Endothelial cell of umbilical vein (primary cell): ENCODE data around the gene FAM3A. TPM values are rescaled to one million over a fixed set of nuclear protein-coding genes. Genes with fewer than 3 reads are reported as not detected.

Source experiments
- BruUV-seq: library from RNA; stranded (reverse); fragments of 400-500 nt; replicated peaks from 2 replicates; lab custom pipeline; 2021; lab: Mats Ljungman, UMichigan
- CTCF ChIA-PET: fragments of 300-600, 350-600 bp; sonication (Branson Sonifier 250); formaldehyde crosslinking; loops from one replicate; lab custom pipeline; 2021; ENCODE audit warnings: antibody characterized with exemption, inconsistent platforms; lab: Charles Lee
- POLR2A ChIA-PET: fragments of 300-600, 350-600 bp; sonication (Branson Sonifier 250); formaldehyde crosslinking; loops from one replicate; lab custom pipeline; 2021; ENCODE audit warnings: antibody characterized with exemption, inconsistent platforms; lab: Charles Lee
- DNase-seq: peaks from one replicate; pipeline ENCODE4 v3.0.0-alpha.2; 2011; ENCODE audit warnings: low read depth, low spot score
- FAIRE-seq: peaks from 2 replicates; lab custom pipeline; 2011; peaks lifted over from hg19 to GRCh38; lab: Jason Lieb, UNC
- H2AFZ ChIP-seq: 2 replicates; pipeline ENCODE4 v1.6.0; 2012; ENCODE audit warnings: low read depth, low read length, control low read depth, inconsistent platforms
- H3K27ac ChIP-seq: 2 replicates; pipeline ENCODE4 v1.5.1; 2011; ENCODE audit warnings: low read depth, mild to moderate bottlenecking, control low read depth, low read length, moderate library complexity; ENCODE audit not compliant: insufficient read depth
- H3K27me3 ChIP-seq, 2 experiments: 2 replicates each; pipeline versions ENCODE4 v1.6.0 to v1.6.1; 2011; ENCODE audit warnings: low read length in 2 of 2, mixed read lengths in 1 of 2; ENCODE audit not compliant: control insufficient read depth in 2 of 2, insufficient read depth in 2 of 2
- H3K36me3 ChIP-seq, 2 experiments: 2 replicates in 1 of 2; 3 replicates in 1 of 2; pipeline ENCODE4 v1.5.1; 2011; ENCODE audit warnings: low read length in 2 of 2, mild to moderate bottlenecking in 1 of 2, moderate library complexity in 1 of 2; ENCODE audit not compliant: control insufficient read depth in 2 of 2, insufficient read depth in 2 of 2; ENCODE audit errors: extremely low read depth in 1 of 2
- H3K4me1 ChIP-seq: 3 replicates; pipeline ENCODE4 v1.5.1; 2011; ENCODE audit warnings: mild to moderate bottlenecking, low read length; ENCODE audit not compliant: control insufficient read depth, insufficient read depth; ENCODE audit errors: extremely low read depth
- H3K4me2 ChIP-seq: 2 replicates; pipeline ENCODE4 v1.6.1; 2011; ENCODE audit warnings: low read length, control low read depth, mixed read lengths; ENCODE audit not compliant: insufficient read depth
- H3K4me3 ChIP-seq, 3 experiments: fragments of 200-600 bp in 1 of 3; sonication (generic), shearing (Covaris generic) in 1 of 3; replicated peaks in 1 of 3; 2 replicates each; pipeline ENCODE4 v1.5.1; 2011 to 2016; ENCODE audit warnings: control low read depth in 3 of 3, low read length in 3 of 3, mild to moderate bottlenecking in 2 of 3, inconsistent platforms in 1 of 3, low read depth in 1 of 3, moderate library complexity in 1 of 3; ENCODE audit not compliant: insufficient read depth in 1 of 3
- H3K79me2 ChIP-seq: 2 replicates; pipeline ENCODE4 v1.6.0; 2012; ENCODE audit warnings: low read length, inconsistent platforms; ENCODE audit not compliant: control insufficient read depth, insufficient read depth
- H3K9ac ChIP-seq: replicated peaks from 2 replicates; pipeline ENCODE3; 2011; ENCODE audit warnings: low read length, control low read depth; ENCODE audit not compliant: insufficient read depth; ENCODE audit errors: extremely low read depth
- H3K9me1 ChIP-seq: replicated peaks from 3 replicates; pipeline ENCODE4 v1.6.0; 2011; ENCODE audit warnings: mild to moderate bottlenecking, low read length; ENCODE audit not compliant: control insufficient read depth, insufficient read depth; ENCODE audit errors: extremely low read depth
- H3K9me3 ChIP-seq: replicated peaks from 2 replicates; pipeline ENCODE4 v1.5.1; 2012; ENCODE audit warnings: low read length, inconsistent platforms; ENCODE audit not compliant: control insufficient read depth, insufficient read depth
- H4K20me1 ChIP-seq: replicated peaks from 2 replicates; pipeline ENCODE3; 2011; ENCODE audit warnings: mild to moderate bottlenecking, low read length; ENCODE audit not compliant: control insufficient read depth, insufficient read depth; ENCODE audit errors: extremely low read depth
- EZH2 ChIP-seq: IDR thresholded peaks from 2 replicates; pipeline ENCODE4 v1.6.1; 2012; ENCODE audit warnings: borderline replicate concordance, low read depth, mild to moderate bottlenecking, moderate library complexity, low read length, inconsistent platforms; ENCODE audit not compliant: severe bottlenecking
- GATA2 ChIP-seq: IDR thresholded peaks from 2 replicates; pipeline ENCODE4 v1.7.0; 2011; ENCODE audit warnings: low read depth, mild to moderate bottlenecking, moderate library complexity, mixed read lengths, low read length; ENCODE audit not compliant: insufficient read length, insufficient read depth
- JUN ChIP-seq: IDR thresholded peaks from 2 replicates; pipeline ENCODE4 v1.6.1; 2011; ENCODE audit warnings: borderline replicate concordance, low read depth; ENCODE audit not compliant: insufficient read length, insufficient read depth
- MYC ChIP-seq: IDR thresholded peaks from one replicate; pipeline ENCODE4 v1.6.1; 2011; ENCODE audit warnings: mild to moderate bottlenecking, low read depth, low read length
- POLR2A ChIP-seq: IDR thresholded peaks from 2 replicates; pipeline ENCODE4 v1.6.1; 2012; ENCODE audit warnings: low read depth, mild to moderate bottlenecking, control low read depth, low read length
- POLR2AphosphoS5 ChIP-seq: IDR thresholded peaks from 2 replicates; pipeline ENCODE4 v1.6.1; 2012; ENCODE audit warnings: low read depth, mild to moderate bottlenecking, control low read depth, low read length, moderate library complexity; ENCODE audit not compliant: insufficient read depth
- dilution Hi-C: fragments of 300-500 bp; cut with MboI; formaldehyde crosslinking; loops from one replicate; pipeline ENCODE4 v1.15.0; 2019; ENCODE audit warnings: low sequenced_read_pairs; ENCODE audit not compliant: extremely low pct_ligation_motif_present
- intact Hi-C: fragments of 100-400 bp; cut with micrococcal nuclease; formaldehyde crosslinking; loops from one replicate; pipeline ENCODE4 v1.10.0; 2022
- polyA plus RNA-seq, 4 experiments: library from polyadenylated mRNA; depleted of rRNA in 3 of 4; stranded (reverse) in 3 of 4; unstranded in 1 of 4; fragments of >200 nt; gene quantifications; 2 replicates each; pipeline versions ENCODE4 v1.2.1 to v1.2.3, GENCODE V29; 2011 to 2012; ENCODE audit warnings: missing spikeins in 1 of 4
- total RNA-seq: library from RNA; stranded (reverse); gene quantifications from 2 replicates; pipeline ENCODE4 v1.2.3, GENCODE V29; 2021
- TF ChIP-seq, protein P1 (sequence below): IDR thresholded peaks from 2 replicates; pipeline ENCODE4 v1.6.1; 2011; ENCODE audit not compliant: insufficient read depth, insufficient read length
- TF ChIP-seq, protein P2 (sequence below), 2 donors: IDR thresholded peaks; 1 replicate in 1 of 2; 2 replicates in 1 of 2; pipeline ENCODE4 v1.5.1; 2011; ENCODE audit warnings: low read length in 2 of 2, mild to moderate bottlenecking in 2 of 2, moderate library complexity in 2 of 2, control low read depth in 1 of 2, inconsistent platforms in 1 of 2, low read depth in 1 of 2; ENCODE audit not compliant: insufficient read depth in 1 of 2; ENCODE audit errors: extremely low read depth in 1 of 2

The FAM3A gene
- total and polyA plus RNA-seq, 2 donors (not counting 3 experiments of a cell fraction or from before 2014, with no cell fraction given) = 32.0 to 42.9 TPM

DNA sequence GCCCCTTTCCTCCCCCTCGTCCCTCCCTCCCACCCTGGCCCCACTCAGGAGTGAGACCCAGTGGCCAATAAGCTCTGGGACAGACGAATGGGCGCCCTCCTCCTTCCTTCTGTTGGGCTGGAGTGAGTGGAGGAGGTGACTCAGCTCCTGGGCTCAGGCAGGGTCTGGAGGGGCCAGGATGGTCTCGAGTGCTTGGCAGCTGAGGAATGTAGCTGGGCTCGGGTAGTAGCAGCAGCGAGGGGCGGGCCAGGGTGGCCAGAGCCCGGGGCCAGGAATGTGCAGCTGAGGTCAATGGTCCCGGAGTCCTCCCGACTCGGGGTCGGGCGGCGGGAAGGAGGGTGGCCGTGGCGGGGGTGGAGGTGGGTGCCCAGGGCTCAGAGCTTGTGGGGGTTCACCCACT lies 15.6 kb upstream of the FAM3A start:
- H3K27me3 ChIP-seq = no peaks in the 10 kb centered on the region
- dilution Hi-C loops (no loop called here), intact Hi-C loops (no loop called here)
- TF ChIP-seq, protein P1, sequence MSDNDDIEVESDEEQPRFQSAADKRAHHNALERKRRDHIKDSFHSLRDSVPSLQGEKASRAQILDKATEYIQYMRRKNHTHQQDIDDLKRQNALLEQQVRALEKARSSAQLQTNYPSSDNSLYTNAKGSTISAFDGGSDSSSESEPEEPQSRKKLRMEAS = no peak
- no peaks in the 10 kb centered on the region for H3K9me1 ChIP-seq
- no peaks in the 10 kb centered on the region for H4K20me1 ChIP-seq
- no peaks in the 10 kb centered on the region for H3K79me2 ChIP-seq
- DNase-seq = no peak
- no peak overlapping the region for H3K27ac ChIP-seq
- H3K4me1 ChIP-seq = peaks cover 4% of the 10 kb centered on the region
- TSS peak; percentile 34 for BruUV-seq
- ChIA-PET POLR2A (no interaction called here), CTCF (interaction anchor here (1.6 to 4.2 kb wide), 2 partner anchors 148 to 158 kb away, joined by 4 to 24 read pairs; partner anchors contain the start of gene FLNA)
- no peak overlapping the region for H2AFZ ChIP-seq
- no peak for FAIRE-seq
- no peak overlapping the region for H3K4me3 ChIP-seq
- peaks cover 5 to 17% of the 10 kb centered on the region in 2 experiments for H3K36me3 ChIP-seq
- H3K4me2 ChIP-seq = no peak overlapping the region
- H3K9me3 ChIP-seq = no peaks in the 10 kb centered on the region
- no peak overlapping the region for H3K9ac ChIP-seq

DNA sequence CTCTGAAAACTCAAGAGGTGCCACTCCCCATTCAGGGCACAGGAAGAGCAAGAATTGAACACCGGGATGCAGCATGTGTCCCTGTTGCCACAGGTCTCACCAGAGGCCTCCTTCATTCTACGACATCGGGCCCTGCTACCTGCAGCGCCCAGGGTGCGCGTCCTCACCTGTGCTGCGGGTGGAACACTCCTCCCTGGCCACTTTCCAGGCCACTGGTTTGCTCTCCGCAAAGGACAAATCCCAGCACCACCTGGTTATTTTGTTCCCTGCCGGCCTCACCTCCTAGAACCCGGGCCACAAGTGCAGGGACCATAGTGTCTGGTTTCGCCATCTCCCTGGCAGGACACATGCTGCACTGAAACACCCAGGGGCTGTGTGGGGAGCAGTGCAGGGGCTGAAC lies 14.3 kb upstream of the FAM3A start:
- Histone ChIP-seq H3K4me1 (peaks cover 4% of the 10 kb centered on the region), H3K9ac (no peak overlapping the region), H3K27ac (no peak overlapping the region), H2AFZ (no peak overlapping the region), H3K79me2 (no peaks in the 10 kb centered on the region), H3K9me1 (no peaks in the 10 kb centered on the region), H4K20me1 (no peaks in the 10 kb centered on the region), H3K4me3 (no peak overlapping the region), H3K9me3 (no peaks in the 10 kb centered on the region), H3K36me3 (peaks cover 5 to 17% of the 10 kb centered on the region in 2 experiments), H3K27me3 (no peaks in the 10 kb centered on the region), H3K4me2 (no peak overlapping the region)
- ChIA-PET POLR2A (no interaction called here), CTCF (no interaction called here)
- BruUV-seq = no TSS peak
- DNase-seq = no peak
- FAIRE-seq = no peak
- dilution Hi-C loops (no loop called here), intact Hi-C loops (no loop called here)
- no peak for TF ChIP-seq GATA2
- no peak for TF ChIP-seq MYC
- TF ChIP-seq JUN = no peak
- TF ChIP-seq POLR2A = no peak
- no peak for TF ChIP-seq EZH2
- no peak for TF ChIP-seq POLR2AphosphoS5
- TF ChIP-seq, protein P2, sequence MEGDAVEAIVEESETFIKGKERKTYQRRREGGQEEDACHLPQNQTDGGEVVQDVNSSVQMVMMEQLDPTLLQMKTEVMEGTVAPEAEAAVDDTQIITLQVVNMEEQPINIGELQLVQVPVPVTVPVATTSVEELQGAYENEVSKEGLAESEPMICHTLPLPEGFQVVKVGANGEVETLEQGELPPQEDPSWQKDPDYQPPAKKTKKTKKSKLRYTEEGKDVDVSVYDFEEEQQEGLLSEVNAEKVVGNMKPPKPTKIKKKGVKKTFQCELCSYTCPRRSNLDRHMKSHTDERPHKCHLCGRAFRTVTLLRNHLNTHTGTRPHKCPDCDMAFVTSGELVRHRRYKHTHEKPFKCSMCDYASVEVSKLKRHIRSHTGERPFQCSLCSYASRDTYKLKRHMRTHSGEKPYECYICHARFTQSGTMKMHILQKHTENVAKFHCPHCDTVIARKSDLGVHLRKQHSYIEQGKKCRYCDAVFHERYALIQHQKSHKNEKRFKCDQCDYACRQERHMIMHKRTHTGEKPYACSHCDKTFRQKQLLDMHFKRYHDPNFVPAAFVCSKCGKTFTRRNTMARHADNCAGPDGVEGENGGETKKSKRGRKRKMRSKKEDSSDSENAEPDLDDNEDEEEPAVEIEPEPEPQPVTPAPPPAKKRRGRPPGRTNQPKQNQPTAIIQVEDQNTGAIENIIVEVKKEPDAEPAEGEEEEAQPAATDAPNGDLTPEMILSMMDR (IDR thresholded peaks at IDR 0.05; ENCODE audit: extremely low read depth in 1 of 2, insufficient read depth in 1 of 2, low read depth in 1 of 2, low read length in 2 of 2) = no peak
